ENCODE data around the gene AADAT.

Gene AADAT

DNA sequence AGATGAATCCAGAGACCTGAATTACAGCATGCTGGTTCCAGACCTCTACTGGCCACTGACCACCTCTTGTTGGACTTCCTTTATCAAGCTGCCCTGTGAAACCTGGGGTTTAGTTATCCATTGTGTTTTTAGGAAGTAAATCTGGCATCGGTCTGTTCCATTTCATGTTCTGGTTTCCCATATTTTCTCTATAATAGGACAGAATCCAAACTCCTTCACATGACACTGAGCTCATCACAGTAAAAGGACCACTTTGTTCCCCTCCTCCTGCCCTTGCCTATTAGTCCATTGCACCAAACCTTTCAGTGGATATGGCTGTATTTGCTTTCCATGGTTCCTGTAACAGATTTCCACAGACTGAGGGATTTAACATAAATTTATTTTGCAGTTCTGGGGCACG is 67.5 kb downstream of the AADAT start:
- ChIA-PET CTCF (interaction anchor here (1.1 to 11.0 kb wide), 2 partner anchors 26 to 213 kb away, joined by 5 to 89 read pairs; no protein-coding TSS in a partner anchor), POLR2A (no interaction called here)
- TF ChIP-seq CTCF (IDR thresholded peaks at IDR 0.05; ENCODE audit: insufficient read depth, low read length, missing control alignments): no peak
- H3K4me3 ChIP-seq (ENCODE audit: low read depth, low read length): no peak overlapping the region
- DNase-seq (ENCODE audit: low read depth, low spot score): no peak

DNA sequence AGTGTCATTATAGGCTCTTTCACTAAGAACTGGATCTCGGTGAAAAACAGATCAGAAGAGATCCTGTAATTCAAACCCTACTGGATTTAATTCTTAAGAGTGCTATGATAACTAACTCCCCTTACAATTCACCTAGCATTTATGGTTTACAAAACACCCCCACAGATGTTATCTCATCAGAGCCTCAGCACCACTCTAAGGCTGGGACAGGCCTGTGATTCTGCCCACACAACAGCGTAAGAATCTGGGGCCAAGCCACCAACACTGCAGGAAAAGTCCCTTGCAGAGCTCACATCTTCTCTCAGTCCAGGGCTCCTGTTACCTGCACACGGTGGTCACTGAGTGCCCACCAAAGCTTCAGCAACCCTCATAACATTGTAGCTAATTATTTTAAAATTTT is 72.5 kb downstream of the AADAT start:
- no peak for TF ChIP-seq CTCF (IDR thresholded peaks at IDR 0.05; ENCODE audit: insufficient read depth, low read length, missing control alignments)
- DNase-seq (ENCODE audit: low read depth, low spot score): no peak
- no peak overlapping the region for H3K4me3 ChIP-seq (ENCODE audit: low read depth, low read length)
- CTCF ChIA-PET: no interaction called here
- POLR2A ChIA-PET: no interaction called here

GRCh38 chr4:170015285-170015684 is 74.5 kb downstream of the AADAT start:
- no peak for TF ChIP-seq CTCF (IDR thresholded peaks at IDR 0.05; ENCODE audit: insufficient read depth, low read length, missing control alignments)
- CTCF ChIA-PET: interaction anchor here (1.4 to 2.1 kb wide), 3 partner anchors 10 to 205 kb away, joined by 3 to 10 read pairs (median 8); partner anchors contain the start of gene MFAP3L
- POLR2A ChIA-PET: no interaction called here
- DNase-seq (ENCODE audit: low read depth, low spot score): no peak
- H3K4me3 ChIP-seq (ENCODE audit: low read depth, low read length): no peak overlapping the region

GRCh38 chr4:170014359-170015011 is 75.3 kb downstream of the AADAT start:
- CTCF ChIA-PET: interaction anchor here (1.0 to 2.1 kb wide), 4 partner anchors 11 to 204 kb away, joined by 3 to 10 read pairs (median 6); partner anchors contain the start of gene MFAP3L
- POLR2A ChIA-PET: no interaction called here
- TF ChIP-seq CTCF (IDR thresholded peaks at IDR 0.05; ENCODE audit: insufficient read depth, low read length, missing control alignments): no peak
- DNase-seq (ENCODE audit: low read depth, low spot score): peak; percentile 28
- H3K4me3 ChIP-seq (ENCODE audit: low read depth, low read length): no peak overlapping the region

DNA sequence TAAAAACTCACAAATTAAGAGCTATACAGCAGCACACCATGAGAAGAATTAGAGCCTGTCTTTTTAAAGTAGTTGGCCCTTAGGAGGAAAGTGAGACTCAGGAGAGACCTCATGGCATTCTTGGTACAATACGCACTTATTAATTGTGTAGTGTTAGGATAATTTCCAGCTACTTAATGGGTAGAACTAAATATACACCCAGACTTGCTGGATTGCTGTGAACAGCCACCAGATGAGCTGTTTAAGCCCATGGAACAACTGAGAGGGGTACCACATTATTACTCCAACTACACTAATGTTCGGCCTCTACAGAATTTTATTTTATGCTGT is 77.2 kb downstream of the AADAT start:
- no peak for DNase-seq (ENCODE audit: low read depth, low spot score)
- TF ChIP-seq CTCF (IDR thresholded peaks at IDR 0.05; ENCODE audit: insufficient read depth, low read length, missing control alignments): no peak
- POLR2A ChIA-PET: no interaction called here
- CTCF ChIA-PET: interaction anchor here (0.8 to 1.1 kb wide), 3 partner anchors 12 to 15 kb away, joined by 3 to 4 read pairs (median 3); partner anchors contain the start of gene MFAP3L
- no peak overlapping the region for H3K4me3 ChIP-seq (ENCODE audit: low read depth, low read length)

- CTCF ChIA-PET: interaction anchor here (0.8 to 1.4 kb wide), 4 partner anchors 12 to 202 kb away, joined by 3 to 4 read pairs (median 4); partner anchors contain the start of gene MFAP3L
- no peak overlapping the region for H3K4me3 ChIP-seq (ENCODE audit: low read depth, low read length)
- no peak for TF ChIP-seq CTCF (IDR thresholded peaks at IDR 0.05; ENCODE audit: insufficient read depth, low read length, missing control alignments)
- DNase-seq (ENCODE audit: low read depth, low spot score): no peak
- POLR2A ChIA-PET: no interaction called here
Measured at GRCh38 chr4:170011921-170012628, 77.7 kb downstream of the AADAT start.
